ENCODE measurements around the gene TP53AIP1.
A peak's percentile ranks its signal among the peaks of the same experiment; 100 is the strongest.

The TP53AIP1 gene

GRCh38 chr11:128947773-128948172, 5.1 kb upstream of the TP53AIP1 start:
- TF ChIP-seq, protein P1, sequence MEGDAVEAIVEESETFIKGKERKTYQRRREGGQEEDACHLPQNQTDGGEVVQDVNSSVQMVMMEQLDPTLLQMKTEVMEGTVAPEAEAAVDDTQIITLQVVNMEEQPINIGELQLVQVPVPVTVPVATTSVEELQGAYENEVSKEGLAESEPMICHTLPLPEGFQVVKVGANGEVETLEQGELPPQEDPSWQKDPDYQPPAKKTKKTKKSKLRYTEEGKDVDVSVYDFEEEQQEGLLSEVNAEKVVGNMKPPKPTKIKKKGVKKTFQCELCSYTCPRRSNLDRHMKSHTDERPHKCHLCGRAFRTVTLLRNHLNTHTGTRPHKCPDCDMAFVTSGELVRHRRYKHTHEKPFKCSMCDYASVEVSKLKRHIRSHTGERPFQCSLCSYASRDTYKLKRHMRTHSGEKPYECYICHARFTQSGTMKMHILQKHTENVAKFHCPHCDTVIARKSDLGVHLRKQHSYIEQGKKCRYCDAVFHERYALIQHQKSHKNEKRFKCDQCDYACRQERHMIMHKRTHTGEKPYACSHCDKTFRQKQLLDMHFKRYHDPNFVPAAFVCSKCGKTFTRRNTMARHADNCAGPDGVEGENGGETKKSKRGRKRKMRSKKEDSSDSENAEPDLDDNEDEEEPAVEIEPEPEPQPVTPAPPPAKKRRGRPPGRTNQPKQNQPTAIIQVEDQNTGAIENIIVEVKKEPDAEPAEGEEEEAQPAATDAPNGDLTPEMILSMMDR (IDR thresholded peaks at IDR 0.05; ENCODE audit: insufficient read depth, low read depth, low read length, missing control alignments), result no peak
- no peak for DNase-seq (ENCODE audit: low read depth)
- no peak overlapping the region for H3K4me3 ChIP-seq (ENCODE audit: low read length)

GRCh38 chr11:128946648-128947047, 4.0 kb upstream of the TP53AIP1 start:
- DNase-seq (ENCODE audit: low read depth), result no peak
- TF ChIP-seq, protein P1 (IDR thresholded peaks at IDR 0.05; ENCODE audit: insufficient read depth, low read depth, low read length, missing control alignments), result no peak

GRCh38 chr11:128943428-128943976, 831 bp upstream of the TP53AIP1 start:
- DNase-seq (ENCODE audit: low read depth), result no peak
- no peak overlapping the region for H3K4me3 ChIP-seq (ENCODE audit: low read length)
- TF ChIP-seq, protein P1 (IDR thresholded peaks at IDR 0.05; ENCODE audit: insufficient read depth, low read depth, low read length, missing control alignments), result no peak

More at GRCh38 chr11:128946648-128947047, 4.0 kb upstream of the TP53AIP1 start:
- H3K4me3 ChIP-seq (ENCODE audit: low read length), result no peak overlapping the region

GRCh38 chr11:128942272-128942612, 429 bp downstream of the TP53AIP1 start:
- no peak overlapping the region for H3K4me3 ChIP-seq (ENCODE audit: low read length)
- TF ChIP-seq, protein P1 (IDR thresholded peaks at IDR 0.05; ENCODE audit: insufficient read depth, low read depth, low read length, missing control alignments), result no peak
- no peak for DNase-seq (ENCODE audit: low read depth)

- H3K4me3 ChIP-seq (ENCODE audit: low read length), result no peak overlapping the region
- TF ChIP-seq, protein P1 (IDR thresholded peaks at IDR 0.05; ENCODE audit: insufficient read depth, low read depth, low read length, missing control alignments), result no peak
- DNase-seq (ENCODE audit: low read depth), result peak; percentile 79
Measured at GRCh38 chr11:128941573-128942271, 949 bp downstream of the TP53AIP1 start.

GRCh38 chr11:128941110-128941509, 1.6 kb downstream of the TP53AIP1 start:
- DNase-seq (ENCODE audit: low read depth), result no peak
- H3K4me3 ChIP-seq (ENCODE audit: low read length), result peak overlapping the region; percentile 5
- TF ChIP-seq, protein P1 (IDR thresholded peaks at IDR 0.05; ENCODE audit: insufficient read depth, low read depth, low read length, missing control alignments), result no peak

DNA sequence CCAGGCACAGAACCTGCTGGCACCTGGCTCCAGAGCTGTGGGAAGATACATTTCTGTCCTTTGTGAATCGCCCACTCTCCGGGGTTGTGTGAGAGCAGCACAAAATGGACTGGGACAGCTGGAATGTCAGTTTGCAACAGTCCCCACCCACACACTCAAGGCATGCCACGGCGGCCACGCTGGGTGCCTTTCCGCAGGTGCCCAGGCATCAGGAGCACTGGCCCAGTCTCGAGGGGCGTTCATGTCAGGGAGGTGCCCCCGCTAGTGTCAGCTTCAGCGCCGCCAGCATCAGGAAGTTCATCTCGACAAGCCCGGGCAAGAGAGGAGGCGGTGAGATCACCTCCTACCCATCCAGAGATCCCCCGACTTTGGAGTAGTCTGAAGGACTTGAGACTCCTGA, 2.1 kb downstream of the TP53AIP1 start:
- TF ChIP-seq, protein P1 (IDR thresholded peaks at IDR 0.05; ENCODE audit: insufficient read depth, low read depth, low read length, missing control alignments), result no peak
- DNase-seq (ENCODE audit: low read depth), result peak; percentile 87
- no peak overlapping the region for H3K4me3 ChIP-seq (ENCODE audit: low read length)
